HG03342 (cell line): ENCODE measurements around the gene ZNF343.
A peak's percentile ranks its signal among the peaks of the same experiment; 100 is the strongest.
"Not testable (repeated sequence)": the region's sequence is repeated elsewhere in the genome, so short reads cannot be mapped to it uniquely, and the experiment has no call there.

Experiments
- ATAC-seq: cut with Tn5 transposase; IDR thresholded peaks from one replicate; pipeline ENCODE4 v1.9.1; 2021; ENCODE audit warnings: mild to moderate bottlenecking, moderate library complexity; ENCODE audit not compliant: unreplicated experiment

Gene ZNF343

DNA sequence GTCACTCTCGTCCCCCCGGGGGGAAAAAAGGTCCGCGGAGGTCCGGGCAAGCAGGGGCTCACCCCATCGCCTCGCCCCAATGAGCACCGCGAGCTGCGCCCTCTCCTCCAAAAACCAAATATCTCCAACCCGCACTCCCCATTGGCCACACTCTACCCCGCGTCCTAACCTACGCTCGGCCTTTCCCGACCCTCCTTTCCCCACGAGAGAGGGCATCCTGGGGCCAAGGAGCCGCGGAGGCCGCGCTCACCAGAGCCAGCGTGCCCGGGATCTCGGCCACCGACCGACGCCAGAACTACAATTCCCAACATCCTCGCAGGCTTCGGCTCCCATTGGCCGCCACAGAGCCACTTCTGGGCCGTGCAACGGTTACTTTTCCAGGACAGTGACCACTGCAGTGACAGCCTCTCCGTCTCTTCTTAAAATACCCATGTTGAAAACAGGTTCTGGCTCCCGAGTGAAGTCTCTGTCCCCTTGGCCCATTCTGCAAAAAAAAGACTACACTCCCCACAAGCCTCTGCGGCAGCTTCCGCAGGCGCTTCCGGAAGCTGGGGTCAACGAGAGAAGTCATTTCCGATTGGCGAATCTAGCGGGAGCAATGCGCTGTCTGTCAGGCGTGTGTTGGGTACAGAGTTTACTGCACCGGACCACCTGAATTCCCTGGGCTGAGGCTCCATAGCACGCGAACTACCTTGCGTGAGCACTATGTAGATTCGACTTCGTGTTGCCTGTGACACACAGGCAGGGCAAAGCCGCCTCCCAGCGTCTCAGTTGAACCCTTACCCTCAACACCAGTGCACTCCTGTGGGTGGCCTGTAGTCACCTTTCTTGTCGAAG lies at the start of gene ZNF343:
Gene ZNF343 (minus strand): TSS at position 285 of the 837 bp plus-strand sequence. CDS start 15,020 bp downstream, outside the sequence.
- ATAC-seq: peak; percentile 96

DNA sequence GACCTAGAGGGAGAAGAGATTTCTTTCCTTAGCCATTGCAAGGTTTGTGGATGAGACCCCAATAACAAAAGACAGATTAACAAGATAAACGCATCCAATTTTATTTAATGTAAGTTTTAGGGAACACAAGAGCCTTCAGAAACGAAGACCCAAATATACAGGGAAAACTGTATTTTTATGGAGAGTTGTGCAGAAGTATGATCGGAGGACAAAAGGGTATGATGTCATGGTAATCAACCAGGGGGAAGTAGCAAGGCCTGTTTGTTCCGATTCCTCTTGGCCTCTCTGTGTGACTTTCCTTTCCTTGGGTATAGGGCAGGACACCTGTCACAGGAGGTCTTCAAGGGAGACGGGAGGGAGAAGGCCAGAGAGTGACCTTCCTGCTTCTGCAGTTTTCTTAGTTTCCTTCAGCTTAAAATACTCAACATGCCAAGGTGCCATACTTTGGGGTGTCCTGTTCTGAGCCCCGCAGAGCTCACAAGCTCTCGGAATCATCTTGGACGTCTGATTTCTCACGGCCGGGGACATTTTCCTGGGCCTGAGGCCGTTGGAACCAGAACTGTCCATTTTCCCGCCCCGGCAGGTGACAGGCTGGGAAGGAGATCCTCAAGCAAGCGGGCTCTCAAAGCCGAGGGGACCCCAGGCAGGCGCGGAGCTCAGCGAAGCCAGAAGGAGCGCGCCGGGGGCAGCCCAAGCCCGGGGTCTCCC lies 49.3 kb upstream of the ZNF343 start:
- no peak for ATAC-seq

DNA sequence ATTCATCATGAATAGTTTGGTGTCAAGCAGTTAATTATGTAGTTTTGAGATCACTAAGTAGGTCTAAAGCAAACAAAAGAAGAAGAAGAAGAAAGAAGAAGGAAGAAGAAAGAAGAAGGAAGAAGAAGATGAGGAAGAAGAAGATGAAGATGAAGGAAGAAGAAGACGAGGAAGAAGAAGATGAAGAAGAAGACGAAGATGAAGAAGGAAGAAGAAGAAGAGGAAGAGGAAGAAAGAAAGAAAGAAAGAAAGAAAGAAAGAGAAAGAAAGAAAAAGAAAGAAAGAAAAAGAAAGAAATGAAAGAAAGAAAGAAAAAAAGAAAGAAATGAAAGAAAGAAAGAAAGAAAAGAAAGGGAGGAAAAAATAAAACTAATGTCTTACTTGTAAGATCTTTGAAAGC lies 36.9 kb upstream of the ZNF343 start:
- ATAC-seq: no peak

DNA sequence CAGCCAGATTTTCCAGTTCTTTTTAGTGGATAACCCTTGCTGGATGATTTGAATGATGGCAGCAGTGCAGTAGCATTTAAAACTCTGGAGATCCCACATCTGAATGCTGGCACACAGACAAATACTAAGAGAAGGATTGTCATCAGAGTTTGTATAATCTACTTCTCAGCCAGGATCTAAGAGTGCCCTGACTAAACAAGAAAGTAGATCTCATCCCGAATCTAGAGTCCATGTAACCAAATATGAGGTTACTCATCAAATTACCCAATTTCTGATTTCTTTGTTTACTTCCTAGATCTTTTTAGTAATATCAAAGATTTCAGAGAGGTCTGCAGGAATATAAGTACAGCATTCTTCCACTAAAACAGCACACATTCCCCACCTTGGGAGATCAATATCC lies 35.5 kb upstream of the ZNF343 start:
- no peak for ATAC-seq

DNA sequence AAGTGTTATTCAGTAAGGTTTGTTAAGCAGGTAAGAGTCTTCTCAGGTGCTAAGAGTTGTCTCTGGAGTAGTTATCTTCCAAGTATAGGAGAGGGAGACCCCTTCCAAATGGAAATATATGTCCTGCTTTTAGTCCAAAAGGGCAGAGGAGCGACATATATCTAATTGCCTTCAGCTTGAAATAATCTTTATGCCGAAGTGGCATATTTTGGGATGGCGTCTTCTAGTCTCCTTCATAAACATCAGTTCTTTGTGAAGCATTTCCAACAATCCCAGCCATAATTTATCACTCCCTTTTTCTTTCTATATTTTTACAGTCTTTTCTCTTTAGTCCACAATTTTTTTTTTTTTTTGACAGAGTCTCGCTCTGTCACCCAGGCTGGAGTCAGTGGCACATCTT lies 33.6 kb upstream of the ZNF343 start:
- no peak for ATAC-seq

DNA sequence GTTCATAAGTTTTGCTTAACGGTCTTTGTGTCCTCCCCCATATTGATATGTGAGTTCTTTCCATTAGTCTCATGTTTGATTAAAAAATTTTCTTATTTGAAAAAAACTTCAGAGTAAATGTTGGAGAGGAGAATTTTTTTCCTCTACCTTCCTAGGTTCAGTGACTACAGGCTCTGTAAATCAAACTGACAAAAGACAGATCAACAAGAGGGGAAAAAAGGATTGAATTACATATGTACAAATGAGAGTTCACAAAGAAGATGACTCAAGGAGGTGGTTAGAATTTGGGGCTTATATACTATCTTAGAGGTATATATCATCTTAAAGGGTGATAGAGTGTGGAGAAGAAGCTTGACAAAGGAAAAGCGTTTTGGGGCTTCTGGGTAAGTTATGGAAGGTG lies 33.2 kb upstream of the ZNF343 start:
- ATAC-seq: no peak

DNA sequence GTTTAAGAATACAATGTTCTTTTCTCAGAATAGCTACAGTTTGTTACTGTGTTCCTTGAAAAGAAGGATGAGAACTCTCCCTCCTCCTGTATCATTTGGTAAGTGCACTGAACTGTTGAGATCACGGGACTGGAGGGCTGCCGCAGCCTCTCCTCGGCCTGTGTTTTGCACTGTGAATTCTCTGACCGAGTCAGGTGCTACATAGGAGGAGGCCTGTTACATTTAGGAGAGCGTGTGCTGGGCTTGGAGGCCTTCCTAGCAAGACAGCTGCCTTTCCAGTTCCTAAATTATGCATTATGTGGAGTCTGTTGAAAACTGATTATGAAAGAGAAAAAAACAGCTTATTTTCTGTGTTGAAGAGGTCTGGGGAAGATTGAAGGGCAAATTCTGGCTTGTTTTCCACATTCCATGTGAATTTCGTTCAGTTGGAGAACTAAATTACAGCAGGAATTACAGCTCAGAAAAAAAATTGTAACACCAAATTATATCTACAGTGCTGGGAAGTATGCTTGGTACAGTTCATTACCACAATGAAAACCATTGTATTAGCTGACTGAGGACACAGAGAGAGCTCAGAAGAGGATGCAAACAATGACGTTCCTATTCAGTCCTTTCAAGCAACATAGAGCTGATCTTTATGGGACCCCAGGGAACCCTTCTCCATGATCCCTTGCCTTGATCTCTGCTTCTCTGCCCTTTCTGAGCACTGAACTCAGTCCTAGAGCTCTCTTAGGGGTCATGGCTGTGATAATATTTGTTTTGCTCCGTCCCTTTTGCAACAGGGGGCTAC lies 30.4 kb upstream of the ZNF343 start:
- no peak for ATAC-seq

DNA sequence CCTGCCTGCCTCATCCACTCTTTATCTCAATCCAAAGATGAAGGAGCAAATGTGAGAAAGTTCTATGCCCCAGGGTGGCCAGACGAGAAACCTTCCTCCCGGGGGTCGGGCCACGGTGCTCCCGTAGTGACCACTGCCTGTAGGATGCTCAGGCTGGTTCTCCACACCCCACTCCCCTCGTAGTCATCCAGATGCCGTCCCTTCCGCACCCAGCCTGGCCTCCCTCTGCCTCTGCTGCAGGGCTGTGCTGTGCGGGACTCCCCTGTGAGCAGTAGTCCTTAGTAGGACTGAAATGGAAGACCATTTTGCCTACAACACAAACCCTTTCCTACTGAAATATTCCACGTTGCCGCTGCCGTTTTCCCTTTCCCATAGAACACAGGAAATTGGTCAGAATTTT lies 29.6 kb upstream of the ZNF343 start:
- no peak for ATAC-seq

DNA sequence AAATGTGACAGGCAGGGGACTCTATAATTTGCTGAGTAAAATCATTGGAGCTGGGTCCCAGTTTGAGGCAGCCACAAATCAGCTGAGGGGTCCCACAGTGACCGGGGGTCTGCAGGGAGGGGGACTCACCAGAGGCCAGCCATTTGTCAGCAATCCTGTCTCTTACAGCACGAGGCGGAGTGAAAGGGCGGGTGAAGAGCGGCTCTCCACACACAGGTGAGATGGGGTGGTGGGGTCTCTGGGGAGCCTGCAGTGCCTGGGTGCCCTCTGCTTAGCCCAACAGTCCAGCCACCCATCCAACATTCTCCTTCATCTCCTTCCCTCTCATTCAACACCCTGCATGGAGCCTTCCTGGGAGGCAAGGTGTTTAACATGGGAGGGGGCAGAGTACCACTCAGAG lies 28.4 kb upstream of the ZNF343 start:
- no peak for ATAC-seq

DNA sequence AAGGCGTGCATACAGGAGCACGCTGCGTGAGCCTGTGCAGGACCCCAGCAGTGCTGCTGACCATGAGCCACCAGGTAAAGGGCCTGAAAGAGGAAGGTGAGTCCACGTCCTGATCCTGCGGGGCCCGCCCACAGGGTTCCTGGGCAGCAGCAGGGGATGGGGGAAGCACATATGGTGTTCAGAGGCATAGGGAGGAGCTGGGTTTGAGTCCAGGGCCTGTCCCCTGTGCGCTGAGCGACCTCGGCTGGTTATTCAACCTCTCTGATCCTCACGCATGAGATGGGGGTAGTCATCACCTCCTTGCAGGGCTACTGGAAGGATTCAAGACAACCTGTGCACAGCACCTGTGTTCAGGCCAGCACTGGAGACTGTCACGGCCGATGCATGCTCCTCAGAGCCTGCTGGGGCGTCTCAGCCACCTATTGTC lies 27.9 kb upstream of the ZNF343 start, which contains the start of gene TMC2:
Gene TMC2 (plus strand): TSS at position 14 of the 427 bp plus-strand sequence. CDS start 49 bp downstream, at position 63.
- ATAC-seq: no peak

DNA sequence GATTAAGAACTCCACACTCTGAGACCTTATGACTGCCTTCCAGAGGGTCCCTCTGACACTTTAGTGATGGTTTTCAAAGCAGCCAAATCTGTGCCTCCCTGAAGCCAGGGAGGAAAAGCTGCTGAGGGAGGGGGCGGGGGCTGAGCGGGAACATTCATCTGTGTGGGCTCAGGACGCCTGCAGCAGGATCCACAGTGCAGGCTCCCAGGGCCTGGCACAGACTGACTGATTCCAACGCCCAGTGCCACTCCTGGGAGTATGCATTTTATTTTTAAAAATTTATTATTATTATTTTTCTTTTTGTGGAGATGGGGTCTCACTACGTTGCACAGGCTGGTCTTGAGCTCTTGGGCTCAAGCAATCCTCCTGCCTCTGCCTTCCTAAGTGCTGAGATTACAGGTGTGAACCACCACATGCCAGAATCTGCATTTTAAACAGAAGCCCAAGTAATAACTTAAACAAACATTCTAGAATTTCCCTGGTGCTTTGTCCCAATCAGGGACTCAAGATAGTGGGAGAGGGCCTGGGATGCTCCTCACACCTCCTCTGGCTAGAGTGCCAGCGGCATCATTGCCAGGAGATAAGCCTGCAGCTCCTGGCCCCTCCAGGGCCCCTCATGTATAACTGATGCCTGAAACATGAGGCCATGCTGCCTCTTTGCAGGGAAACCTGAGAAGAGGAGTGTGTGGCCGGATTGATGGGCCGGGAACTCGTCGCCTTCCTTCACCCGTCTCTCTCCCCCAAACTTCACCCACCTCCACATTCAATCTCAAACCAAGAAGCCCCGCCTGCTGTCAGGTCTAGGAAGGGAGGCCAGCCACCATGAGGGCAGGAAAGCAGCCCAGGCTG lies 27.2 kb upstream of the ZNF343 start:
- no peak for ATAC-seq

DNA sequence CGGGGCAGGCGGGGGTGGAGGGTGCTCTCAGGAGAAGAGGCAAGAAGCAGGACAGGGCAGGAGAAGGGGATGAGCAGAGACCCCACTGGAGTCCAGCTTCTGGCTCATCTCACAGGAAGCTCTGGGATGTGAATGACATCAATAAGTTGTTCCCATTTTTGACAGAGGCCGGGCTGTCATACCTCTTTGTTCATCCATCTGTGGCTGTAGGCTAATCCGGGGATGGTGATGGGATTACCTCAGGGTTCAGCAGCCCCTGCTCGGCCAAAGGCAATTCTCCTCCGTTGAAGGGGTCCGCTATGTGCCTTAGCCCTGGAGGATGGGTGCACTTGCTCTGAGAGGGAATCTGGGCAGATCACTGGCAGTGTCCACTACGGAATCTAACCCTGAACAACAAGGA lies 24.4 kb upstream of the ZNF343 start:
- no peak for ATAC-seq

DNA sequence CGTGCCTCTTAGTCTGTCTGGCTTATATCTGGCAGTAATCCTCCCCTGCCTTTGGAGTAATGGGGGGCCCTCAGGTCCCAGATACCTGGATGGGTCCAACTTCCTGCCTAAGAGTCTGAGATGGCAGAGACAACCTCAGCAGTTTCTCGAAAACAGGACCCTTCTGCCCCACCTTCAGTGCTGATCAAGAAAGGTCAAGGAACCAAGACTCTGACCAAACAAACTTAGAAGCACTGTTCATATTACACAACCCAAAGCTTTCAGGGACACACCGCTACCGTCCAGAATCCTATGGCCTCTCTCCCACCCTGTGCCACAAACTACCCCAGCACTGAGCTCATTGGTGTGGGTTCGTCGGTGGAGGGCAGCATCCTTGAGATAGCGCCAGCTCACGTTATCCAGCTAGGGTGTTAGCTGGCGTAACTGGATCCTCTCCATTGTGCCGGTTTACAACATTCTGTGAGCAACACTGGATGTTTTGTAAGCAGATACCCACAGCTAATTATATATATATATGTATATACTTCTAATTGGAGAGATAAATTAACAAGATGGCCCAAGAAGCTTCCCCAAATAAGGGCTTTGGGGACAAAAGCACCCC lies 20.1 kb upstream of the ZNF343 start:
- ATAC-seq: no peak

DNA sequence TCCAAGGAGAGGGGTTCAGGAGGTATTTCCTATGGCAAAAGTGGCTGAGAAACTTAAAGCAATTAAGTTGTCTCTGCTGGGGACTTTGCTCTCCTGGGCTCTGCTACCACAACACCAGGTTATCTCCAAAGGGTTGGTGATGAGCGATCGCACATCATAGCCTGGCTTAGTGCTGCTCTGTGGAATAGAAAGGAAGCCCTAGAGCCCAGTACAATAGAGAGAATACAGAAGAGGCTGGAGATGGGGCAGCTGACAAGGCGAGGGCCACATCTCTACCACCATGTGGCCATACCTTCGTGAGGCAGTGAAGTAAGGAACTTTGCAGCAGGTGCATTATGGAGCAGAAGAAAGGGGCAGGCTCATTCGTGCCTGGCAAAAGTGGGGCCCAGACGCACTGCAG lies 19.0 kb upstream of the ZNF343 start:
- no peak for ATAC-seq

DNA sequence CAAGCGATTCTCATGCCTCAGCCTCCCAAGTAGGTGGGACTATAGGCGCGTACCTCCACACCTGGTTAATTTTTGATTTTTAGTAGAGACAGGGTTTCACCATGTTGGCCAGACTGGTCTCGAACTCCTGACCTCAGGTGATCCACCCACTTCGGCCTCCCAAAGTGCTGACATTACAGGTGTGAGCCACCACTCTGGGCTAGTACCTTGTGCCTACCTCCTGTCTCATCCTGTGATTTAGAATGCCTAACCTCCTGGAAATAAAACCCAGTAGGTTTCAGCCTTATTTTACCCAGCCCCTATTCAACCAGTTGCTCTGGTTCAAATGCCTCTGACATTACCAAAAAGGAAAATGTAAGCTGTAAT lies 17.5 kb upstream of the ZNF343 start:
- not testable (repeated sequence) for ATAC-seq

DNA sequence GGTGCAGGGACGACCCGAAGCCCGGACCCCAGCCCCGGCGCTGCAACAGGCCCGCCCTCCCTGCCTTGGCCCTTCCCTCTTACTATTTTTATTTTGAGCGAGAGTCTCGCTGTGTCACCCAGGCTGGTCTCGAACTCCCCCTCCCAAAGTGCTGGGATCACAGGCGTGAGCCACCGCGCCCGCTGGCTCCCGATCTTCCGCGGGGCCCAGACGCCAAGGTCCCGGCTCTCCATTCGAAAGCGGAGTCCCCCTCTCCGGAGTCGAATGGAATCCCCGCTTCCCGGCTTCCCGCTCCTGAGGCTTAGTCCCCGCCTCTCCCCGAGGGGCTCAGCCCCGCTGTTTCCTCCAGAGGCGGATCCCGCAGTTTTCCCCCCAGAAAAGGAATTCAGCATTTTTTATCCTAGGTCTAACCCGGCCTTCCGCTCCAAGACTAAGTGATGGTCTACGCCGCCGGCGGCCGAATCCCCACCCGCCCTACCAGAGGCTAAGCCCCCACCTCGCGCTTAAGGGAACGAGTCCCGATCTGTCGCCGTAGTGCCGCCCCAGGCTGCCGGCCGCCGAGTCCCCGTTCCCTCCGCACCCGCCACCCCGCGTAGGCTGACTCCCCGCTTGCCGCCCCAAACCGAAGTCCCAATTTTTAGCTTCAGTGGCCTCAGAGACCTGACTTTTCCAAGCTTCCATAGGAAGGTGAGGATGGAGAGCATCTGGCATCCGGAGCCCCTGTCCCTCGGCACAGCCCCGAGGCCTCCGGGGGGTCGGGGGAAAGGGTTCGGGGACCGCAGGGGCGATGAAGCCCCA lies 16.2 kb upstream of the ZNF343 start:
- ATAC-seq: peak; percentile 27

DNA sequence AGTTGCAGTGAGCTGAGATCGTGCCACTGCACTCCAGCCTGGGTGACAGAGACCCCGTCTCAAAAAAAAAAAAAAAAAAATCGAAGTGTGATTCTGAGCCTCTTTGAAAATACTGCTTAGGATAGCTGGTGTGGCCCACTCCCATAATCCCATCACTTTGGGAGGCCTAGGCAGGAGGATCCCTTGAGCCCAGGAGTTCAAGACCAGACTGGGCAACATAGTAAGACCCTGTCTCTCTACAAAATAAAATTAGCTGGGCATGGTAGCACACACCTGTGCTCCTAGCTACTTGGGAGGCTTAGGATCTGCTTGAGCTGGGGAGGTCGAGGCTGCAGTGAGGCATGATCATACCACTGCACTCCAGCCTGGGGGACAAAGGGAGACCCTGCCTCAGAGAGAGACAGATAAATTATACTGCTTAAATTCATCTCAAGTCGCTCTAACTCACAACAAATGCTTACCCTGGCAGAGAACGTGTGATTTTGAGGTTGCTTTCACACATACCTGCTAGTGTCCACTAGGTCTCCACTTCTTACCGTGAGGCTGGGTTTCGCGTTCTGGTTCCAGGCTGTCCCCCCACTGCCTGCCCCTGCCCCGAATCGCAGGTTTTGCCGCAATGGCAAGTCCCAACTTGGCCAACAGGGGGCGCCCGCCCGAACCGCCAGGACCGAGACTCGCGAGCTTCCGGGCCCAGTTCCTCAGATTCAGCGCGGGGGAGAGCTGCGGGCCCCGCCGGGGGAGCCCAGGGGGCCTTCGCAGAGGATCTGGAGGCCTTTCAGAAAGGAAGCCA lies 15.4 kb upstream of the ZNF343 start:
- peak; percentile 55 for ATAC-seq

DNA sequence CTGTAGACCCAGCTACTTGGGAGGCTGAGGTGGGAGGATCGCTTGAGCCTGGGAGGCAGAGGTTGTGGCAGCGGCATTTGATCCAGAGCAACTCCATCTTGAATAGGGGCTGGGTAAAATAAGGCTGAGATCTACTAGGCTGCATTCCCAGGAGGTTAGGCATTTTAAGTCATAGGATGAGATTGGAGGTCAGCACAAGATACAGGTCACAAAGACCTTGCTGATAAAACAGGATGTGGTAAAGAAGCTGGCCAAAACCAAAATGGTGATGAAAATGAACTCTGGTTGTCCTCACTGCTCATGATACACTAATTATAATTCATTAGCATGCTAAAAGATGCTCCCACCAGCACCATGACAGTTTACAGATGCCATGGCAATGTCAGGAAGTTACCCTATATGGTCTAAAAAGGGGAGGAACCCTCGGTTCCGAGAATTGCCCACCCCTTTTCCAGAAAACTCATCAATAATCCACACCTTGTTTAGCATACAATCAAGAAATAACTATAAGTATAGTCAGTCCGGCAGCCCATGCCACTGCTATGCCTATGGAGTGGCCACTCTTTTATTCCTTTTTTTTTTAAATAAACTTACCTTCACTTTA lies 14.2 kb upstream of the ZNF343 start:
- ATAC-seq: not testable (repeated sequence)
